Right lobe of liver (tissue), 6 donors: ENCODE measurements around the gene ZNF592. TPM values are rescaled to one million over a fixed set of nuclear protein-coding genes. Genes with fewer than 3 reads are reported as not detected.

Experiments used
- ATAC-seq, 4 donors: fragments of 200-7000 bp; cut with Tn5 transposase; one replicate each; pipeline ENCODE4 v1.9.1; 2020; ENCODE audit warnings: mild to moderate bottlenecking in 4 of 4, moderate library complexity in 4 of 4
- DNase-seq, 3 donors: peaks; one replicate each; pipeline ENCODE4 v3.0.0-alpha.2; 2020
- H3K27ac ChIP-seq, 3 donors: fragments of 200-600 bp; one replicate each; pipeline ENCODE4 v1.8.0; 2022
- H3K27me3 ChIP-seq, 2 donors: fragments of 200-600 bp; one replicate each; pipeline ENCODE4 v1.8.0; 2022
- H3K36me3 ChIP-seq, 4 donors: fragments of 200-600 bp; sonication (generic) in 1 of 4; one replicate each; pipeline versions ENCODE4 v1.5.1 to v1.8.0; 2017 to 2022; ENCODE audit warnings: control low read depth in 1 of 4
- H3K4me1 ChIP-seq, 4 donors: fragments of 200-600 bp; sonication (generic) in 1 of 4; one replicate each; pipeline versions ENCODE4 v1.5.1 to v1.8.0; 2017 to 2022; ENCODE audit warnings: control low read depth in 1 of 4
- H3K4me3 ChIP-seq, 3 donors: fragments of 200-600 bp; one replicate each; pipeline ENCODE4 v1.8.0; 2022
- H3K9me3 ChIP-seq, 4 donors: fragments of 200-600 bp; sonication (generic) in 1 of 4; one replicate each; pipeline versions ENCODE4 v1.5.1 to v1.8.0; 2017 to 2022; ENCODE audit warnings: control low read depth in 1 of 4
- POLR2A ChIP-seq: fragments of 450-650 bp; IDR thresholded peaks from one replicate; pipeline ENCODE4 v1.6.1; 2017; ENCODE audit warnings: antibody characterized with exemption, mild to moderate bottlenecking
- WGBS: methylation state at CpG from one replicate; pipeline ENCODE4 v1.1.6; 2018; ENCODE audit warnings: low coverage, low lambda C conversion rate; ENCODE audit not compliant: insufficient coverage; ENCODE audit errors: missing lambda C conversion rate; 5-methylcytosine and 5-hydroxymethylcytosine counted together
- intact Hi-C, 2 donors: fragments of 100-400 bp; cut with DNase I; formaldehyde crosslinking; loops; one replicate each; pipeline versions ENCODE4 v1.11.2 to v1.14.1; 2022
- total RNA-seq, 6 experiments: library from RNA; depleted of rRNA in 2 of 6; stranded (reverse); fragments of >200 nt in 2 of 6; fragmentation: NEBNext Ultra II Directional in 3 of 6; extraction: Animal tissue kit (Norgen Biotek cat#: 25700) in 3 of 6; gene quantifications; one replicate each; pipeline versions ENCODE4 v1.1.0 to v1.2.4, GENCODE V29; 2016 to 2023
- TF ChIP-seq, protein P1 (sequence below), 4 donors: fragments of 200-600 bp in 3 of 4; fragments of 450-650 bp in 1 of 4; IDR thresholded peaks; one replicate each; pipeline versions ENCODE4 v1.5.1 to v1.8.0; 2016 to 2022; ENCODE audit warnings: antibody characterized with exemption in 4 of 4, mild to moderate bottlenecking in 2 of 4
- donor health status: DM: no; HTN: yes; CAD: no.
- donor health status: DM: no; HTN: no; CAD: no.
- donor health status: DM: no; HTN: no; CAD: no.
- donor health status: DM: no; HTN: yes; CAD: no.
- donor health status: DM: no; HTN: yes; CAD: no.

ZNF592 gene
- total RNA-seq, 6 experiments from 2014 or later = 10.8 to 13.2 (median 12.1) TPM

DNA sequence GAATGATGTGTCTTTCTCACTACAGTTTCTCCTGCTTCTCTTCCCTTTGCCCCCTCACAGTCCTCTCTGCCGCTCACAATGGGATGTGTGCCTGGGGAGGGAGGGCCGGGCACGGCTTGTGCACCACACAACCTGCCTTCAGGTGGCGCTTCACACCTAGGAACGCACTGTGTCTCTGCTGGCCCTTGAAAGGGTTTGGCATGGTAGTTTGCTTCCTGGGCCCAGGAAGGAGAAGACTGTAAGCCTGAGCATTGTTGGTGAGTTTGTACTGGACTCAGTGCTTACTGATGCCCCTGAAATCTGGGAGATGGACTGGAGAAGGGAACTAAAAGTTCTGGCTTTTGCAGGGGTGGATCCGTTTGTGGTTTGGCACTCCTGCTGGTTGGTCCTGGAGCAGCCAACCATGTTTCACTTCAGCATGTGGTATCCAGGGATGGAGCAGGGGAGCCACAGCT is 78.0 kb downstream of the ZNF592 start:
- WGBS = 27% methylated on average over 3 of the region's 6 CpGs

DNA sequence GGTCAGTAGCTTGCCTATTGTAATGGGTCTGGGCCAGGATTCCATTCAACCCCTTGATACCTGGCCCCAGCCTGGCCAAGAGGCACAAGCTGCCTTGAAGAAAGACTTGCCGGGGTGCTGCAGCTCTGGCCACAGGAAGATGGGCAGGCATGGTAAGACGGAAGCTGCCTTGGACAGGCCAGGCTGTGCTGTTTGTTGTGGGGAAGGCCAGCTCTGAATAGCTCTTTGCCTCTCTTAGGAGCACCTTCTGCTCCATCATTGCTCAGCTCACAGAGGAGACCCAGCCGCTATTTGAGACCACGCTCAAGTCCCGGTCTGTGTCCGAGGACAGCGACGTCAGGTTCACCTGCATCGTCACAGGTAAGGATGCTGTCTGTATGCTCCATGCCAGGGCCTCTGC is 78.9 kb downstream of the ZNF592 start:
- TF ChIP-seq, protein P1, sequence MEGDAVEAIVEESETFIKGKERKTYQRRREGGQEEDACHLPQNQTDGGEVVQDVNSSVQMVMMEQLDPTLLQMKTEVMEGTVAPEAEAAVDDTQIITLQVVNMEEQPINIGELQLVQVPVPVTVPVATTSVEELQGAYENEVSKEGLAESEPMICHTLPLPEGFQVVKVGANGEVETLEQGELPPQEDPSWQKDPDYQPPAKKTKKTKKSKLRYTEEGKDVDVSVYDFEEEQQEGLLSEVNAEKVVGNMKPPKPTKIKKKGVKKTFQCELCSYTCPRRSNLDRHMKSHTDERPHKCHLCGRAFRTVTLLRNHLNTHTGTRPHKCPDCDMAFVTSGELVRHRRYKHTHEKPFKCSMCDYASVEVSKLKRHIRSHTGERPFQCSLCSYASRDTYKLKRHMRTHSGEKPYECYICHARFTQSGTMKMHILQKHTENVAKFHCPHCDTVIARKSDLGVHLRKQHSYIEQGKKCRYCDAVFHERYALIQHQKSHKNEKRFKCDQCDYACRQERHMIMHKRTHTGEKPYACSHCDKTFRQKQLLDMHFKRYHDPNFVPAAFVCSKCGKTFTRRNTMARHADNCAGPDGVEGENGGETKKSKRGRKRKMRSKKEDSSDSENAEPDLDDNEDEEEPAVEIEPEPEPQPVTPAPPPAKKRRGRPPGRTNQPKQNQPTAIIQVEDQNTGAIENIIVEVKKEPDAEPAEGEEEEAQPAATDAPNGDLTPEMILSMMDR (IDR thresholded peaks at IDR 0.05) = no peak
- TF ChIP-seq POLR2A = no peak
- no peak overlapping the region for H3K27ac ChIP-seq
- no peaks in the 10 kb centered on the region for H3K27me3 ChIP-seq
- 80% methylated on average over 2 of the region's 9 CpGs for WGBS
- H3K4me1 ChIP-seq = peaks cover 0 to 23% (median 8%) of the 10 kb centered on the region in 4 donors
- no peak overlapping the region for H3K4me3 ChIP-seq
- no peak for ATAC-seq
- H3K36me3 ChIP-seq = no peaks in the 10 kb centered on the region
- DNase-seq = no peak
- intact Hi-C loops = loop anchor here in 1 of 2 donors (10.0 kb wide), 1 partner anchor 98 kb away; no protein-coding TSS in a partner anchor
- H3K9me3 ChIP-seq = no peaks in the 10 kb centered on the region

More for the DNA sequence above, 78.0 kb downstream of the ZNF592 start:
- H3K36me3 ChIP-seq = no peaks in the 10 kb centered on the region
- no peaks in the 10 kb centered on the region for H3K27me3 ChIP-seq
- DNase-seq = peak in 2 of 3 donors; percentile 53 to 69
- ATAC-seq = peak; percentile 53 to 68 (median 62)
- H3K27ac ChIP-seq = no peak overlapping the region
- intact Hi-C loops = loop anchor here in 1 of 2 donors (10.0 kb wide), 1 partner anchor 98 kb away; no protein-coding TSS in a partner anchor
- H3K9me3 ChIP-seq = no peaks in the 10 kb centered on the region
- no peak for TF ChIP-seq POLR2A
- TF ChIP-seq, protein P1 (IDR thresholded peaks at IDR 0.05) = peak; percentile 35 to 63 (median 54)
- H3K4me1 ChIP-seq = peaks cover 0 to 16% (median 8%) of the 10 kb centered on the region in 4 donors
- no peak overlapping the region for H3K4me3 ChIP-seq

DNA sequence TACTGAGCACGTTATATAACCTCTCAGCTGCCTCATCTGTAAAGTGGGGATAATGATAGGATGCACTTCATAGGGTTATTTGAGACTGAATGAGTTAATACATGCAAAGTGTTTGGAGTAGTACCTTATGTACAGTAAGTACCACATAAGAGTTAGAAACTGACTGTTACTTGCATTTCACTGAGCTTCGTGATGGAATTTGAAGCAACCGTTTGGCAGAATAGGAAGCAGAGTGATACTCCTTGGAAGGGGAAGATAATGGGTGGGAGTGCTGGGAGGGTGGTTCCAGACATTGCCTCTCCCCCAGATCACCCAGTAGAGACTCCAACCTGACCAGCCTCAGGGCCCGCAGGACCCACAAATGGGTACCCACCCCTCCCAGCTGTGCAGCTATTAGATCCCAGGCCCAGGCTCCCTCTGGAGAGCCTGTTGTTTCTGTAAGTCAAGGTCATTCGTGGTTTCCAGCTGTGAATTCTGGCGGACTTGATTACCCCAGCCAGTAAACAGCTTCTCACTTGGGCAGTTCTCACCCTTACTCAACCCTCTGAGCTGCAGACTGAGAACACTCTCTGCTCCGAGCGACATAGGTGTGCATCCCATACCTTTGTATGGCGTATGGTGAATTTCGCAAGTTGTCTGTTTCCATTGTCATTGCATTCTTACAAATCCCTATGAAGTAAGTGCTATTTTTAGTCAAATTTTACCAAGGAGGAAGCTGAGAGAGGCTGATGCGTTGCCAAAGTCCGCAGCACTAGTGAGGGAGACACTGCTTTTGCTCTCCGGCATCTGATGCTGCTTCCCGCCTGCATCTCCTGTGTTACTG is 79.9 kb downstream of the ZNF592 start:
- H3K4me3 ChIP-seq = no peak overlapping the region
- no peak for DNase-seq
- intact Hi-C loops = loop anchor here in 1 of 2 donors (10.0 kb wide), 1 partner anchor 97 kb away; no protein-coding TSS in a partner anchor
- WGBS = 68% methylated on average over 8 of the region's 14 CpGs
- no peak for TF ChIP-seq POLR2A
- TF ChIP-seq, protein P1 (IDR thresholded peaks at IDR 0.05) = no peak
- H3K27me3 ChIP-seq = no peaks in the 10 kb centered on the region
- H3K27ac ChIP-seq = no peak overlapping the region
- H3K4me1 ChIP-seq = peaks cover 0 to 33% (median 8%) of the 10 kb centered on the region in 4 donors
- no peaks in the 10 kb centered on the region for H3K36me3 ChIP-seq
- no peak for ATAC-seq
- no peaks in the 10 kb centered on the region for H3K9me3 ChIP-seq

DNA sequence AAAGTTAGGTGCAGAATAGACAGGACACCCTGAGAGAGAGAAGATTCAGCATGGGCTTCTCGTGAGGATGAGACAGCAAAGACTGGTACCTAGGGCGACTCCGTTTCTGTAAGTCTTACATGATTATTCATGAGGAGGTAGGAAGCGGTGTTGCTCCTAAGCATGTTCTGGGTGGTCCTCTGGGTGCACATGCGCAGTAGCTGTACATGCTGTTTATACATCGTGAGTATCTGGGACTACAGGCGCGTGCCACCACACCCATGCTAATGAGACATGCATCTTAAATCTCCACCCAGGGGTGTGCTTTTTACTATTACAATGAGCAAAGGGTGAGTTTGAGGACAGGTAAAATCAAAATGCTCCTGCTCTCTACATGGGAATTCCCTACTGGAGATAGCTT is 81.0 kb downstream of the ZNF592 start:
- TF ChIP-seq POLR2A = no peak
- TF ChIP-seq, protein P1 (IDR thresholded peaks at IDR 0.05) = no peak
- Histone ChIP-seq H3K27ac (no peak overlapping the region), H3K9me3 (no peaks in the 10 kb centered on the region), H3K36me3 (no peaks in the 10 kb centered on the region), H3K27me3 (no peaks in the 10 kb centered on the region), H3K4me1 (peaks cover 0 to 24% (median 4%) of the 10 kb centered on the region in 4 donors), H3K4me3 (no peak overlapping the region)
- whole genome bisulfite sequencing = 83% methylated on average over 1 of the region's 8 CpGs
- ATAC-seq = no peak
- intact Hi-C loops = loop anchor here in 1 of 2 donors (10.0 kb wide), 1 partner anchor 95 kb away; no protein-coding TSS in a partner anchor
- DNase-seq = no peak
